Caco-2 (cell line): Measurements from ENCODE around the gene SUSD1. TPM values are rescaled to one million over a fixed set of nuclear protein-coding genes. Genes with fewer than 3 reads are reported as not detected.
"Not testable (repeated sequence)": the region's sequence is repeated elsewhere in the genome, so short reads cannot be mapped to it uniquely, and the experiment has no call there.

ENCODE experiments used
- BruUV-seq: library from RNA; stranded (reverse); fragments of 400-500 nt; replicated peaks from 2 replicates; lab custom pipeline; 2021; lab: Mats Ljungman, UMichigan
- CTCF ChIA-PET: fragments of 300-600 bp; sonication (Branson Sonifier 250); formaldehyde crosslinking; loops from one replicate; lab custom pipeline; 2022; ENCODE audit warnings: antibody characterized with exemption; lab: Charles Lee
- POLR2A ChIA-PET: fragments of 300-600 bp; sonication (Branson Sonifier 250); formaldehyde crosslinking; loops from one replicate; lab custom pipeline; 2022; ENCODE audit warnings: antibody characterized with exemption; lab: Charles Lee
- DNase-seq, 2 experiments: peaks; one replicate each; pipeline versions ENCODE4 v3.0.0 to v3.0.0-alpha.2; 2020 to 2022
- H3K27me3 ChIP-seq: replicated peaks from 2 replicates; pipeline ENCODE4 v1.6.0; 2011; ENCODE audit warnings: low read length; ENCODE audit not compliant: control insufficient read depth, insufficient read depth
- H3K36me3 ChIP-seq: 2 replicates; pipeline ENCODE4 v1.5.1; 2011; ENCODE audit warnings: low read length; ENCODE audit not compliant: control insufficient read depth, insufficient read depth
- H3K4me1 ChIP-seq: fragments of 250-450 bp; sonication (Bioruptor Pico); 2 replicates; pipeline ENCODE4 v1.5.1; 2020; ENCODE audit warnings: mild to moderate bottlenecking
- H3K4me3 ChIP-seq: 2 replicates; pipeline ENCODE4 v1.5.1; 2011; ENCODE audit warnings: low read depth, mild to moderate bottlenecking, control low read depth, low read length
- H3K9me3 ChIP-seq: fragments of 250-450 bp; sonication (Bioruptor Pico); 2 replicates; pipeline ENCODE4 v1.5.1; 2020; ENCODE audit warnings: mild to moderate bottlenecking, moderate library complexity
- H3K27ac Mint-ChIP-seq: one replicate; pipeline ENCODE4 v1.8.0; 2022; ENCODE audit warnings: mixed read lengths; ENCODE audit not compliant: unreplicated experiment
- H3K27me3 Mint-ChIP-seq: one replicate; pipeline ENCODE4 v1.8.0; 2022; ENCODE audit warnings: mixed read lengths; ENCODE audit not compliant: insufficient read depth, unreplicated experiment
- H3K36me3 Mint-ChIP-seq: one replicate; pipeline ENCODE4 v1.8.0; 2022; ENCODE audit warnings: mild to moderate bottlenecking, mixed read lengths; ENCODE audit not compliant: insufficient read depth, unreplicated experiment
- H3K4me1 Mint-ChIP-seq: one replicate; pipeline ENCODE4 v1.8.0; 2022; ENCODE audit warnings: low read depth, mixed read lengths; ENCODE audit not compliant: unreplicated experiment
- H3K4me3 Mint-ChIP-seq: one replicate; pipeline ENCODE4 v1.8.0; 2022; ENCODE audit warnings: mild to moderate bottlenecking, moderate library complexity, mixed read lengths; ENCODE audit not compliant: unreplicated experiment
- H3K9me3 Mint-ChIP-seq: one replicate; pipeline ENCODE4 v1.8.0; 2022; ENCODE audit warnings: mixed read lengths; ENCODE audit not compliant: unreplicated experiment
- intact Hi-C: fragments of 100-400 bp; cut with micrococcal nuclease; formaldehyde crosslinking; loops from one replicate; pipeline ENCODE4 v1.10.0; 2022; ENCODE audit not compliant: unreplicated experiment
- total RNA-seq: library from RNA; stranded (reverse); gene quantifications from 2 replicates; pipeline ENCODE4 v1.2.3, GENCODE V29; 2022
- TF ChIP-seq, protein P1 (sequence below), 2 experiments: fragments of 200-600 bp in 1 of 2; IDR thresholded peaks; 1 replicate in 1 of 2; 2 replicates in 1 of 2; pipeline versions ENCODE4 v1.5.1 to v1.8.0; 2011 to 2022; ENCODE audit warnings: antibody characterized with exemption in 1 of 2, control low read depth in 1 of 2, inconsistent platforms in 1 of 2, low read depth in 1 of 2, low read length in 1 of 2, mild to moderate bottlenecking in 1 of 2, moderate library complexity in 1 of 2; ENCODE audit not compliant: insufficient read depth in 1 of 2, severe bottlenecking in 1 of 2, unreplicated experiment in 1 of 2

Gene SUSD1
- total RNA-seq, 1 experiment from 2014 or later, result 53.4 TPM

DNA sequence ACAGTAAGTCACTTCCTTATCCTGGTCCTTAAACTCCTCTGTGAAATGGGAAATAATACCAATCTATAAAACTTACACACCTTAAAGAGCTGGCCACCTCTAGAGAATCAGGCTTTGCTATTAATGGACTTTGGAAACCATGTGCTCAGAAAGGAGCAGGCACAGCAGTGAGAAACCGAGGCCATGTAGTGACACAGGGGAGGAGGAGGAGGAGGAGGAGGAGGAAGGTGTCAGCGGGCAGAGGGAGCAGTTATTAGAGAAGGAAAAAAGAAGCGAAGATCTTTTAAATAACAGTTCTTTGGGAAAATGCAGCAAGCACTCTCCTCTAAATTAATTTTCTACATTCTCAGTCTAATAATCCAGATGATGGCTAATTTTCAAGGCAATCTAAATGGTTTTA lies 38.0 kb downstream of the SUSD1 start:
- TF ChIP-seq, protein P1, sequence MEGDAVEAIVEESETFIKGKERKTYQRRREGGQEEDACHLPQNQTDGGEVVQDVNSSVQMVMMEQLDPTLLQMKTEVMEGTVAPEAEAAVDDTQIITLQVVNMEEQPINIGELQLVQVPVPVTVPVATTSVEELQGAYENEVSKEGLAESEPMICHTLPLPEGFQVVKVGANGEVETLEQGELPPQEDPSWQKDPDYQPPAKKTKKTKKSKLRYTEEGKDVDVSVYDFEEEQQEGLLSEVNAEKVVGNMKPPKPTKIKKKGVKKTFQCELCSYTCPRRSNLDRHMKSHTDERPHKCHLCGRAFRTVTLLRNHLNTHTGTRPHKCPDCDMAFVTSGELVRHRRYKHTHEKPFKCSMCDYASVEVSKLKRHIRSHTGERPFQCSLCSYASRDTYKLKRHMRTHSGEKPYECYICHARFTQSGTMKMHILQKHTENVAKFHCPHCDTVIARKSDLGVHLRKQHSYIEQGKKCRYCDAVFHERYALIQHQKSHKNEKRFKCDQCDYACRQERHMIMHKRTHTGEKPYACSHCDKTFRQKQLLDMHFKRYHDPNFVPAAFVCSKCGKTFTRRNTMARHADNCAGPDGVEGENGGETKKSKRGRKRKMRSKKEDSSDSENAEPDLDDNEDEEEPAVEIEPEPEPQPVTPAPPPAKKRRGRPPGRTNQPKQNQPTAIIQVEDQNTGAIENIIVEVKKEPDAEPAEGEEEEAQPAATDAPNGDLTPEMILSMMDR (IDR thresholded peaks at IDR 0.05; ENCODE audit: insufficient read depth in 1 of 2, low read depth in 1 of 2, low read length in 1 of 2, severe bottlenecking in 1 of 2, unreplicated experiment in 1 of 2), result no peak
- peaks cover 4% of the 10 kb centered on the region for H3K36me3 ChIP-seq
- no TSS peak for BruUV-seq
- H3K4me1 ChIP-seq, result peaks cover 8% of the 10 kb centered on the region; the same call in 1 of the 2 replicates
- H3K4me1 Mint-ChIP-seq, result no peaks in the 10 kb centered on the region
- DNase-seq, result no peak
- H3K27me3 Mint-ChIP-seq, result no peaks in the 10 kb centered on the region
- no peaks in the 10 kb centered on the region for H3K27me3 ChIP-seq
- H3K9me3 Mint-ChIP-seq, result no peaks in the 10 kb centered on the region
- H3K4me3 Mint-ChIP-seq, result no peak overlapping the region
- peaks cover 42% of the 10 kb centered on the region for H3K36me3 Mint-ChIP-seq
- no peaks in the 10 kb centered on the region for H3K9me3 ChIP-seq
- no peak overlapping the region for H3K27ac Mint-ChIP-seq
- POLR2A ChIA-PET, result no interaction called here
- CTCF ChIA-PET, result no interaction called here
- intact Hi-C loops, result no loop called here
- H3K4me3 ChIP-seq, result no peak overlapping the region

DNA sequence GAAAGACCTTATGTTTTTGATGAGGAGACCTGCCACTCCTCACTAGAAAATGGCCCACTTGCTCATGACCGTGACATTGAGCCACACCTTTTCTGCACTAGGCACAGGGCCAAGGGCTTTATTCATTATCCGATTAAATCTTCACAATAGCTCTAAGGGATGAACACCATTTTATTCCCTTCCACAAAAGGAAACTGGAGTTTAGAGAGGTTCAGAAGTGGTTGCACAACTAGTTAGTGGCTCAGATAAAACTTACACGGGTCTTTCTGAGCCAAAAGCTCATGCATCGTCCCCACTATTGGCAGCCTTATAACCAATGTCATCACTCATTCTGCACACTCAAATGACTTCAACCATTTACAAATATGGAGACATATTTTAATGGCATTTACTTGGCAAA lies 39.4 kb downstream of the SUSD1 start:
- no peaks in the 10 kb centered on the region for H3K27me3 ChIP-seq
- peaks cover under 1% of the 10 kb centered on the region for H3K4me1 Mint-ChIP-seq
- H3K36me3 Mint-ChIP-seq, result peaks cover 42% of the 10 kb centered on the region
- H3K4me1 ChIP-seq, result peaks cover 19% of the 10 kb centered on the region
- POLR2A ChIA-PET, result no interaction called here
- DNase-seq, result no peak
- no peak overlapping the region for H3K27ac Mint-ChIP-seq
- H3K9me3 Mint-ChIP-seq, result no peaks in the 10 kb centered on the region
- no peak overlapping the region for H3K4me3 ChIP-seq
- CTCF ChIA-PET, result interaction anchor here (2.2 kb wide), 1 partner anchor 23 kb away, joined by 4 read pairs; no protein-coding TSS in a partner anchor
- intact Hi-C loops, result no loop called here
- no peaks in the 10 kb centered on the region for H3K27me3 Mint-ChIP-seq
- BruUV-seq, result no TSS peak
- no peaks in the 10 kb centered on the region for H3K9me3 ChIP-seq
- no peak overlapping the region for H3K4me3 Mint-ChIP-seq
- peaks cover 4% of the 10 kb centered on the region for H3K36me3 ChIP-seq
- TF ChIP-seq, protein P1 (IDR thresholded peaks at IDR 0.05; ENCODE audit: insufficient read depth in 1 of 2, low read depth in 1 of 2, low read length in 1 of 2, severe bottlenecking in 1 of 2, unreplicated experiment in 1 of 2), result no peak

DNA sequence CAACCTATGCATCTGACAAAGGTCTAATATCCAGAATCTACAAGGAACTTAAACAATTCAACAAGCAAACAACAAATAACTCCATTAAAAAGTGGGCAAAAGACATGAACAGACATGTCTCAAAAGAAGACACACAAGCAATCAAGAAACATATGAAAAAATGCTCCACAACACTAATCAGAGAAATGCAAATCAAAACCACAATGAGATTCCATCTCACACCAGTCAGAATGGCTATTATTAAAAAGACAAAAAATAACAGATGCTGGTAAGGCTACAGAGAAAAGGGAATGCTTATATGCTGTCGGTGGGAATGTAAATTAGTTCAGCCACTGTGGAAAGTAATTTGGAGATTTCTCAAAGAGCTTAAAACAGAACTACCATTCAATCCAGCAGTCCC lies 41.3 kb downstream of the SUSD1 start:
- H3K27ac Mint-ChIP-seq, POLR2A ChIA-PET, H3K27me3 Mint-ChIP-seq, H3K4me3 ChIP-seq, H3K27me3 ChIP-seq, DNase-seq, H3K4me3 Mint-ChIP-seq, H3K9me3 ChIP-seq, BruUV-seq, H3K36me3 ChIP-seq, intact Hi-C loops, H3K9me3 Mint-ChIP-seq, CTCF ChIA-PET: not testable (repeated sequence)
- H3K4me1 ChIP-seq, result peaks cover 22% of the 10 kb centered on the region
- peaks cover 12% of the 10 kb centered on the region for H3K4me1 Mint-ChIP-seq
- peaks cover 50% of the 10 kb centered on the region for H3K36me3 Mint-ChIP-seq

DNA sequence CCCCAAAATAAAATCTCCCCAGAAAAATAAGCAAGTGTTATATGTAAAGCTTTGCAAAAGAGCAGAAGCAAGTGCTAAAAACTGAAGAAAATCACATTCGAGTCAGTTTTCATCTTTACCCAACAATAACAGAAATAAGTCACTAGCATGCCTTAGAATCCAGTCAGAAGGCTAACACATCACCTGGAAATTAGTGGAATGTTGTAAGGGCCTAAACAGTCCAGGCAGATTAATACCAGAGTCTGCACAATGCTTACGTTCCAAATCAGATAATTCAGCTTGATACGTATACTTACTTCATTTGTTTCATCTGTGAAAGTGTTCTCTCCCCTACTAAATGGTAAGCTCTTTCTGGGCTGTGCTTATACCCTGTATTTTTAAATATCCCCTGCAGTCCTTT lies 42.7 kb downstream of the SUSD1 start:
- Mint-ChIP-seq H3K4me3 (no peak overlapping the region), H3K27me3 (no peaks in the 10 kb centered on the region), H3K9me3 (no peaks in the 10 kb centered on the region), H3K27ac (no peak overlapping the region), H3K4me1 (peaks cover 21% of the 10 kb centered on the region), H3K36me3 (peaks cover 53% of the 10 kb centered on the region)
- no peaks in the 10 kb centered on the region for H3K27me3 ChIP-seq
- TF ChIP-seq, protein P1 (IDR thresholded peaks at IDR 0.05; ENCODE audit: insufficient read depth in 1 of 2, low read depth in 1 of 2, low read length in 1 of 2, severe bottlenecking in 1 of 2, unreplicated experiment in 1 of 2), result no peak
- intact Hi-C loops, result no loop called here
- no TSS peak for BruUV-seq
- no peak overlapping the region for H3K4me3 ChIP-seq
- ChIA-PET POLR2A (no interaction called here), CTCF (no interaction called here)
- no peaks in the 10 kb centered on the region for H3K9me3 ChIP-seq
- peaks cover 36% of the 10 kb centered on the region for H3K4me1 ChIP-seq
- peaks cover 4% of the 10 kb centered on the region; the same call in 1 of the 2 replicates for H3K36me3 ChIP-seq
- DNase-seq, result no peak
